ENCODE results near the gene WDR37.
"Not testable (repeated sequence)": the region's sequence is repeated elsewhere in the genome, so short reads cannot be mapped to it uniquely, and the experiment has no call there.

WDR37 gene

GRCh38 chr10:1152386-1153250, 96.4 kb downstream of the WDR37 start:
- DNase-seq = no peak

DNA sequence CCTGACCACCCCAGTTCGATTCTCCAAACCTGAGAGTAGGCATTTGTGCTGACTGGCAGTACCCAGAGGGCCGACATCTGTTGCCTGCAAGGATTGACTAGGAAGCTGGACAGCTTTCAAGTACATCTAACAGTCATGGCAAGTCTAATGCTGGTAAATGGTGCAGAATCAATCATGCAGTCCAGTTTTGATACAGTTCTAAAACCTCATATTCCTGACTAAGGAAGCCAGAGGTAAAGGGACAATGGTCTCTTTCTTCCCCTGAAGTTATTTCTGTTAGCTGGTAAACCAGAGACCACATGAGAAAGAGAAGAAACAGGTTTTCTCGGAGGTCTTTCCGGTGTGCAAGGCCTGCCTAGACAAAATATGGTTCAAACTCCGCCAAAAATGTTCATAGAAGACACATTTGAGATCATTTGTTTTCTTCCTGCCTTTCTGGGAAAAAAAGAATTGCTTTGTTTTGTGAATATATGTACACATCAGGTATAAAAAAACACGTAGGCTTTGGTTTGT, 97.1 kb downstream of the WDR37 start:
- no peak for DNase-seq

DNA sequence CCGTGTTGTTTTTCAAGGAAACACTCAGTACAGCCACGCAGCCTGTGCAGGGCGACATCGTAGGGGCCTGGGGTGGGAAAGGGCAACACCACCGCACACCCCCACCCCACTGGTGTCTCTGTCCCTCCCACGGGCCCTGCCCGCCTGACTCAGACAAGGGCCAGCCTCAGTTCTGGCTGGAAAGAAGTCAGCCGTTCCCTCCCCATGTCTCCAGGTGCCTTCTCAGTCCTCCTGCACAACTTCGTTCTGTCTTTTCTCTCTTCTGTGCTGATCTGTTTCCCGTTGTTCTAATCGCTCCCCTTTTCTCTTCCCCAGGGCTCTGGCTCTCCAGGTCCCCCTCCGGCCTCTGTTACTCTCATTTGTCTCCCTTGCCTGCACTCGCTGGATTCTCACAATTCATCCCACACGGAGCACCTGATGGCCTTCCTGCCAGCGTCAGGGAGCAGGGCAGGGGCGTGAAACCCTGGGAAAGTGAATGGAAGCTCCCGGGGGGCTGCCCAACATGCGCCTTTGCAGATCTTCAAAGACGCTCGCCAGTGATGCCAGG, 97.7 kb downstream of the WDR37 start:
- no peak for DNase-seq

DNA sequence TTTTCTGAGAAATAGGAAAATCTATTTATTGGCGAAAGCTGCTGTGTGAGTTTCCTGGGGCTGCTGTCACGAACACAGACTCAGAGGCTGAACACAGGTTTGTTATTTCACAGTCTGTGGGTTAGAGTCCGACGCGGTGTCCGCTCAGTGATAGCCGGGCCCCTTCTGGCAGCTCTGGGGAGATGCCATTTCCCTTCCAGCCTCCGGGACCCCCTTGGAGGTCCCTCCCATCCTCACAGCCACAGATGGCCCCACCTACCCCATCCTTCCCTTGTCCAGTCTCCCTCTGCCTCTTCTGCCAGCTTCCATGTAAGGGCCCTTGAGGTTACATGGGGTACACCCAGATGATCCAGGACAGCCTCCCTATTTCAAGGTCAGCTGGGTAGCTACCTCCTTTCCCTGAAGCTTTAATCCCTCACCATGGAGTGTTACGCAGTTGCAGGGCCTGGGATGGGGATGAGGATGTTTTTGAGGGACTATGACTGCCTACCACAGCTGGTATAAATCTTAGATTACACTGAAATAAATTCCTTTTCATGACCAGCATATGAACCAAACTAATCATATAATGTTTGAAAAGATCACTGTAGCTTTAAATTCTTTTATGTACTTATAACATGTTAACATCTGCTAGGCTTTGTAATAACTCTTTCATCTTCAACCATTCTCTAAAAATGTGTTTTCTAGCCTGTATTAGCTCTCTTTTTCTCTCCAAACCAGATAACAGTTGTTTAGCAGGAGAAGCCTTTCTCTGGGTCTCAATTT, 98.5 kb downstream of the WDR37 start:
- no peak for DNase-seq

GRCh38 chr10:1155791-1156615, 99.8 kb downstream of the WDR37 start:
- no peak for DNase-seq

GRCh38 chr10:1156616-1156886, 100.4 kb downstream of the WDR37 start:
- no peak for DNase-seq

DNA sequence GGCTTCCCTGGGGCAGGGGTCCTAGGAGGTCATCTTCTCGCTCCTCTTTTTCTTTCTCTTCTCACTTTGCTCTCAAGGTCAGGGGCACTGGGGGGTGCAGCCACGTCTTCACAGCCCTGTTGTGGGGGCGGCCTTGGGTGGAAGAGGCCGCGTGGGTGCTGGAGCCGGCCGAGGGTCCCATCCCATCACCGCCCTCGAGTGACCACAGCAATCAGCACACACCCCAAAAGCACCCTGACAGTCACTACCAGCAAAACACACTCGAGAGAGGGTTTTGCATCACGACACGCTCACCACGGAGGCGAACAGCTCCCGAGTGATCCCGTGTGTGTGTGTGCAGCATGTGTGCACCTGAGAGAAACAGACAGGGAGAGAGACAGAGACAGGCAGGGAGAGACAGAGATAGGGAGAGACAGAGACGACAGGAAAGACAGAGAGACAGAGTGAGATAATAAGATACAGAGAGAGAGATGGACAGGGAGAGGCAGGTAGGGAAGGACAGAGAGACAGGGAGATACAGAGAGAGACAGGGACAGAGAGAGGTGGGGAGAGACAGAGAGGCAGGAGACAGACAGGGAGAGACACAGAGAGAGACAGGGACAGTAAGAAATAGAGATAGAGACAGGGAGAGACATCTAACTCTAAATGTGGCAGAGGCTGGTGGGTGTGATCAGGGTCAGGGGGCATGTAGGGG, 100.9 kb downstream of the WDR37 start:
- no peak for DNase-seq

DNA sequence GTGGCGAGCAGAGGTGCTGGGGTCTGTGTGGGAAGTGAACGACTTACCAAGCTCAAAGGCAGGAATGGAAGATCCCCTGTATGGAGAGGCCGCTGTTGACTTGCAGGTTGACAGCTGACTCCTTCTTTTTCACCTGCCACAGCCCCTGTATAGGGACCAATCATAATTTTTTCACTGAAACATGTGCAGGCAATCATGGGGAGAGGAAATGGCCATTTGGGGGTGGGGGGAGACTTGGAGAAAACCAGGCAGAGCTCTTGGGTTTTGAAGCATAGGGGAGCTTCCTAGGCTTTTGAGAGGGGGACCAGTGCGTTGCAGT, 101.4 kb downstream of the WDR37 start:
- no peak for DNase-seq

DNA sequence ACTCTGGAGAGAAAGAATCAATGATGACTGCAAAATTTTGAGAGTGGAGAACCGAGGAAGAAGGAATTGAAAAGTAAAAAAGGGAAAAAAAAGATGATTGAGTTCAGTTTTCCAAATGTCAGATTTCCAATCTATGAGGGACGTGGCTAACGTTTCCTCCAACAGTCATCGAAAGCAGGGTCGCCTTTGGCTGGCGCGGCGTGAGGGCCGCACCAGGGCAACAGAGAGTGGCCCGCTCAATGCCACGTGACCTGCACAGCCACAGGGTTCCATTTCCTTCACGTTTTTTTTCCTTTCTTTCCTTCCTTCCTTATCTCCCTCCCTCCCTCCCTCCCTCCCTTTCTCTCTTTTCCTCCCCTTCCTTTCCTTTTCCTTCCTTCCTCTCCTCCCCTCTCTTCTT, 101.9 kb downstream of the WDR37 start:
- no peak for DNase-seq

- not testable (repeated sequence) for DNase-seq
Observed at GRCh38 chr10:1158536-1158935, 102.4 kb downstream of the WDR37 start.

GRCh38 chr10:1159131-1160061, 103.2 kb downstream of the WDR37 start:
- DNase-seq = no peak

- DNase-seq = no peak
Observed at GRCh38 chr10:1160561-1161314, 104.6 kb downstream of the WDR37 start.

DNA sequence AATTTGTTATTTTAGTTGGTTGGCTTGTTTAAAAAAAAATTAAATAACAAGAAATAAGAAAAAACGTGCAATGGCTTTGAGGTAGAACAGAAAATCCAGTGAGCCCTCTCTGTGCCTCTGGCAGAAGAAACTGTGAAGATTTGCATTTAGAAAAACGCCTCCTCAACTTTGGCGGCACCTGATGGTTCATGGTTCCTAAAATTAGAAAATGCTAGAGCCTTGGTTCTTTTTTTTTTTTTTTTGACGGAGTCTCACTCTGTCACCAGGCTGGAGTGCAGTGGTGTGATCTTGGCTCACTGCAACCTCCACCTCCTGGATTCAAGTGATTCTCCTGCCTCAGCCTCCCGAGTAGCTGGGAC, 105.1 kb downstream of the WDR37 start:
- DNase-seq = not testable (repeated sequence)

DNA sequence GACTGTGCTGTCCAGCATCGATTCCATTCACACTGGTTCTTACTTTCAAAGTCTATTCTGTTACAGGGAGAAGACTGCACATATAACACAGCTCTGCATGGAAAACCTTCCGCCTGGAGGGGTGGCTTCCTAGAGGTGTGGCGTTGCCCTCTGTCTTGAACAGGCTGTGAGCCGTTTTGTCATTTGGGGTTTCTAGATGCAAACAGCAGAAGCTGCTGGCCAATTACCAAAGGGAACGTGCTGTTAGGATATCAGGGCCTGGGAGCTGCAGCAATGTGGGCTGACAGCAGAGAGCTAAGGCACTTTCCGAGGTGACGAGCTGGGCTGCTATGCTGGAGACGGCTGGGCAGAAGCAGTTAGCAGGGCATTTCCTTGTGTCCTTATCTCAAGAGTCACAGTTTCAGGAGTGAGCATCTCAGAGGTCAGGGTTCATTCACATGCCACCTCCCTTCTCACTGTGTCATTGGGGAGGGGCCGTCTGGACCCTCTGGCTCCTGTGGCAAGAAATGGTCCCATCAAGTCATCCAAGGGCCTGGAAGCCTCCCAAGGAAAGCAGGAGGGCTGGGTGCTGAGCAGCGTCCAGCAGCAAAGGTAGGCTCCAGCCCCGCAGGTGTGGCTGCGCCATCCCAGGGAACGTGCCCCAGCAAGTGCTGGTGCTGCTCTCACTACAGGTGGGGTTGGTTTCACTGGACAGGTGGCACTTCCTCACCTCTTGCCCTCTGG, 106.5 kb downstream of the WDR37 start:
- no peak for DNase-seq

- DNase-seq = no peak
Observed at GRCh38 chr10:1163204-1163660, 107.0 kb downstream of the WDR37 start.

DNA sequence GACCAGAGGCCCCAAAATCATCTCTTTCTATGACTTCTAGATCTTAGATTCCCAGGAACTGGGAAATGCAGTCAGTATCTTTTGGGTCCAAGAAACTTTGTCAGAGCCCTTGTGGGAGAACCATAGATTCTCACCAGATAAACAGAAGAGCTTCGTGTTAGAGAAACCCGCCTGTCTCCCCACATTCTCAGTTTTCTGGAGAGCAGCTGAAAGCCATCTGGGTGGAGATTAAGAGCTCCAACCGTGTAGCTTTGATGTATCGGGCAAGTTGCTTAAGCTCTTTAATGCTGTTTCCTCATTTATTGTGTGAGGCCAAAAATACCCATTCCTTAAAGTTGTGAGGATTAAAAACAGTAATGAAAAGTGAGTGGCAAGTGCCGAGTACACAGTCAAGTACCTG, 107.6 kb downstream of the WDR37 start:
- no peak for DNase-seq

GRCh38 chr10:1166101-1166827, 110.1 kb downstream of the WDR37 start:
- DNase-seq = no peak

GRCh38 chr10:1166828-1167275, 110.7 kb downstream of the WDR37 start:
- DNase-seq = no peak

All from hypothalamus (tissue), 51 donors.